Keratinocyte (primary cell): Measurements from ENCODE around the gene IL17REL. TPM values are rescaled to one million over a fixed set of nuclear protein-coding genes. Genes with fewer than 3 reads are reported as not detected.

Source experiments
- DNase-seq: peaks from one replicate; pipeline ENCODE4 v3.0.0-alpha.2; 2011; ENCODE audit warnings: low read depth, missing footprints, low spot score
- FAIRE-seq: peaks from 2 replicates; lab custom pipeline; 2011; peaks lifted over from hg19 to GRCh38; lab: Jason Lieb, UNC
- H2AFZ ChIP-seq: 2 replicates; pipeline ENCODE4 v1.6.0; 2012; ENCODE audit warnings: low read length, control low read depth, inconsistent platforms; ENCODE audit not compliant: control insufficient read depth
- H3K27ac ChIP-seq: 2 replicates; pipeline ENCODE4 v1.5.1; 2011; ENCODE audit warnings: low read length; ENCODE audit not compliant: control insufficient read depth, insufficient read depth
- H3K27me3 ChIP-seq: 3 replicates; pipeline ENCODE4 v1.6.0; 2011; ENCODE audit warnings: low read length; ENCODE audit not compliant: control insufficient read depth, insufficient read depth; ENCODE audit errors: extremely low read depth
- H3K36me3 ChIP-seq, 2 experiments: 2 replicates in 1 of 2; 3 replicates in 1 of 2; pipeline ENCODE4 v1.5.1; 2011; ENCODE audit warnings: low read length in 2 of 2, mild to moderate bottlenecking in 1 of 2; ENCODE audit not compliant: control insufficient read depth in 2 of 2, insufficient read depth in 2 of 2; ENCODE audit errors: extremely low read depth in 1 of 2
- H3K4me1 ChIP-seq: 3 replicates; pipeline ENCODE4 v1.5.1; 2011; ENCODE audit warnings: low read length; ENCODE audit not compliant: control insufficient read depth, insufficient read depth; ENCODE audit errors: extremely low read depth
- H3K4me2 ChIP-seq: 3 replicates; pipeline ENCODE4 v1.6.0; 2011; ENCODE audit warnings: low read depth, low read length; ENCODE audit not compliant: control insufficient read depth, insufficient read depth; ENCODE audit errors: extremely low read depth
- H3K4me3 ChIP-seq, 3 experiments: fragments of 200-600 bp in 1 of 3; sonication (generic) in 1 of 3; 2 replicates in 2 of 3; 3 replicates in 1 of 3; pipeline ENCODE4 v1.5.1; 2011 to 2016; ENCODE audit warnings: low read length in 3 of 3, mild to moderate bottlenecking in 3 of 3, control low read depth in 2 of 3, inconsistent platforms in 1 of 3, low read depth in 1 of 3, mixed read lengths in 1 of 3, mixed run types in 1 of 3, moderate library complexity in 1 of 3; ENCODE audit not compliant: control insufficient read depth in 2 of 3, insufficient read depth in 2 of 3; ENCODE audit errors: extremely low read depth in 1 of 3
- H3K79me2 ChIP-seq: 2 replicates; pipeline ENCODE4 v1.6.0; 2012; ENCODE audit warnings: low read length; ENCODE audit not compliant: control insufficient read depth, insufficient read depth
- H3K9ac ChIP-seq: 3 replicates; pipeline ENCODE4 v1.6.0; 2011; ENCODE audit warnings: low read length; ENCODE audit not compliant: control insufficient read depth, insufficient read depth; ENCODE audit errors: extremely low read depth
- H3K9me1 ChIP-seq: 3 replicates; pipeline ENCODE4 v1.6.0; 2011; ENCODE audit warnings: low read length; ENCODE audit not compliant: control insufficient read depth, insufficient read depth; ENCODE audit errors: extremely low read depth
- H3K9me3 ChIP-seq: 2 replicates; pipeline ENCODE4 v1.5.1; 2012; ENCODE audit warnings: low read depth, low read length; ENCODE audit not compliant: control insufficient read depth
- H4K20me1 ChIP-seq: 3 replicates; pipeline ENCODE4 v1.6.0; 2011; ENCODE audit warnings: low read length; ENCODE audit not compliant: control insufficient read depth, insufficient read depth; ENCODE audit errors: extremely low read depth
- CTCF ChIP-seq, 3 experiments: IDR thresholded peaks in 1 of 3; conservative IDR thresholded peaks in 1 of 3; optimal IDR thresholded peaks in 1 of 3; 2 replicates in 2 of 3; 3 replicates in 1 of 3; pipeline versions ENCODE3 to v1.5.1; 2011; ENCODE audit warnings: low read length in 3 of 3, mild to moderate bottlenecking in 3 of 3, moderate library complexity in 2 of 3, control low read depth in 1 of 3, inconsistent platforms in 1 of 3; ENCODE audit not compliant: insufficient read depth in 2 of 3; ENCODE audit errors: extremely low read depth in 1 of 3
- EZH2 ChIP-seq: IDR thresholded peaks from one replicate; pipeline ENCODE4 v1.6.1; 2012; ENCODE audit warnings: inconsistent platforms, mild to moderate bottlenecking, low read length, moderate library complexity
- dilution Hi-C: fragments of 300-500 bp; cut with MboI; formaldehyde crosslinking; loops from one replicate; pipeline ENCODE4 v1.7.0; 2020; ENCODE audit warnings: low sequenced_read_pairs; ENCODE audit not compliant: extremely low pct_ligation_motif_present
- polyA plus RNA-seq, 5 experiments: library from polyadenylated mRNA; depleted of rRNA in 3 of 5; stranded (reverse) in 3 of 5; stranded (forward) in 1 of 5; unstranded in 1 of 5; fragments of >200 nt; gene quantifications; 1 replicate in 1 of 5; 2 replicates in 3 of 5; 3 replicates in 1 of 5; pipeline versions ENCODE4 v1.2.1 to v1.2.3, GENCODE V29; 2011 to 2012; ENCODE audit warnings: missing spikeins in 2 of 5, low read depth in 1 of 5, low replicate concordance in 1 of 5

IL17REL gene
- polyA plus RNA-seq, 1 donor (not counting 4 experiments of a cell fraction or from before 2014, with no cell fraction given) = not detected

GRCh38 chr22:49994361-49995040 lies 18.1 kb downstream of the IL17REL start:
- no peak overlapping the region for H3K4me3 ChIP-seq
- DNase-seq = no peak
- no peak for TF ChIP-seq CTCF (optimal IDR thresholded peaks at IDR 0.05 in 1 of 3, IDR thresholded peaks at IDR 0.05 in 1 of 3, conservative IDR thresholded peaks at IDR 0.05 in 1 of 3; ENCODE audit: extremely low read depth in 1 of 3, insufficient read depth in 2 of 3, low read length in 3 of 3)
- TF ChIP-seq EZH2 = no peak
- no peaks in the 10 kb centered on the region for H3K9me1 ChIP-seq
- H3K4me1 ChIP-seq = no peaks in the 10 kb centered on the region
- no peaks in the 10 kb centered on the region for H3K36me3 ChIP-seq
- no peak for FAIRE-seq
- no peak overlapping the region for H3K4me2 ChIP-seq
- no peaks in the 10 kb centered on the region for H3K9me3 ChIP-seq
- H3K79me2 ChIP-seq = no peaks in the 10 kb centered on the region
- peaks cover 8% of the 10 kb centered on the region for H3K27me3 ChIP-seq
- no peak overlapping the region for H3K27ac ChIP-seq
- no peak overlapping the region for H3K9ac ChIP-seq
- no peak overlapping the region for H2AFZ ChIP-seq
- no peaks in the 10 kb centered on the region for H4K20me1 ChIP-seq
- dilution Hi-C loops = no loop called here

DNA sequence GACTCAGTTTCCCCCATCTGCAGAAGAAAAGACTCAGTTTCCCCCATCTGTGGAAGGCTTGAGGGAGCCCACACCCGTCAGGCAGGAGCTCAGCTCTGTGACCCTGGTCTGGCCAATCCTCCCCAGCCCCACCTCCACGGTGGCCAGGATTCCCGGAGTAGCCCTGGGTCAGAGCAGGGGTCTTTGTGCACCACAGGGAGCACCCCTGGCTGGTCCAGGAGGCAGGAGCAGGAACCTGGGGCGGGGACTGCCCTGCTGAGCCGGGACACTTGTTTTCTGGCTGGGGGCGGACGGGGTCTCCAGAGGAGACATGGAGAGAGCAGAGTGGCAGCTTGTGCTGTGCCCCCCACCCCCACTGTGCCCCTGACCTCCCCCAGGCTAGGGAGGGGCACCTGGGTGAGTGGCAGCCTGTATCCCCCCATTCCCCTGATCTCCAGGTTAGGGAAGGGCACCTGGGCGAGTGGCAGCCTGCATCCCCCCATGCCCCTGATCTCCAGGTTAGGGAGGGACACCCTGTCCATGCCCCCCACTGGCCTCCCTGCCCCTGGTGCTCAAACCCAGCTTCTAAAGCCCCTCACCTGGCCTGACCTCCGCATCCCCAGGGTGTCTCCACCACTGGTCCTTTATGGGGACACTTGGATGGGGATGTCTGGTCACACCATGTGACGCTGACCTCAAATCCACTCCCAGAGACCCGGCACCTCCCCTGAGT lies 18.8 kb downstream of the IL17REL start:
- H3K9me1 ChIP-seq = no peaks in the 10 kb centered on the region
- no peaks in the 10 kb centered on the region for H3K4me1 ChIP-seq
- dilution Hi-C loops = no loop called here
- H2AFZ ChIP-seq = no peak overlapping the region
- FAIRE-seq = no peak
- H3K9ac ChIP-seq = no peak overlapping the region
- H3K9me3 ChIP-seq = no peaks in the 10 kb centered on the region
- H3K4me3 ChIP-seq = no peak overlapping the region
- TF ChIP-seq CTCF (optimal IDR thresholded peaks at IDR 0.05 in 1 of 3, IDR thresholded peaks at IDR 0.05 in 1 of 3, conservative IDR thresholded peaks at IDR 0.05 in 1 of 3; ENCODE audit: extremely low read depth in 1 of 3, insufficient read depth in 2 of 3, low read length in 3 of 3) = no peak
- no peak for TF ChIP-seq EZH2
- no peaks in the 10 kb centered on the region for H4K20me1 ChIP-seq
- no peak overlapping the region for H3K27ac ChIP-seq
- no peaks in the 10 kb centered on the region for H3K79me2 ChIP-seq
- H3K36me3 ChIP-seq = no peaks in the 10 kb centered on the region
- DNase-seq = no peak
- no peak overlapping the region for H3K4me2 ChIP-seq
- H3K27me3 ChIP-seq = peaks cover 8% of the 10 kb centered on the region
